ACC112 (cell line): Measurements from ENCODE around the gene CECR2.

Experiments
- H2AFZ ChIP-seq: fragments of 200-600 bp; sonication (generic); one replicate; pipeline ENCODE4 v1.6.0; 2017; ENCODE audit warnings: antibody characterized with exemption, low read length; ENCODE audit not compliant: unreplicated experiment
- H3K27ac ChIP-seq: fragments of 200-600 bp; sonication (generic); 2 replicates; pipeline ENCODE4 v1.5.1; 2014; ENCODE audit warnings: low read depth, mild to moderate bottlenecking, antibody characterized with exemption, low read length, moderate library complexity
- H3K27me3 ChIP-seq: fragments of 200-600 bp; sonication (generic); 2 replicates; pipeline ENCODE4 v1.6.1; 2014; ENCODE audit warnings: mild to moderate bottlenecking, antibody characterized with exemption, low read length, moderate library complexity, mixed read lengths; ENCODE audit not compliant: insufficient read depth
- H3K36me3 ChIP-seq: fragments of 200-600 bp; sonication (generic); 2 replicates; pipeline ENCODE4 v1.6.1; 2016; ENCODE audit warnings: mild to moderate bottlenecking, antibody characterized with exemption, low read length, moderate library complexity, mixed read lengths; ENCODE audit not compliant: insufficient read depth
- H3K4me1 ChIP-seq: fragments of 200-600 bp; sonication (generic); one replicate; pipeline ENCODE4 v1.6.1; 2016; ENCODE audit warnings: low read length, mixed read lengths; ENCODE audit not compliant: insufficient read depth, unreplicated experiment, control insufficient read depth
- H3K4me3 ChIP-seq: fragments of 200-600 bp; sonication (generic); 2 replicates; pipeline ENCODE4 v1.5.1; 2014; ENCODE audit warnings: mild to moderate bottlenecking, low read depth, low read length
- H3K79me2 ChIP-seq: fragments of 200-600 bp; sonication (generic); one replicate; pipeline ENCODE4 v1.6.0; 2016; ENCODE audit warnings: low read length; ENCODE audit not compliant: control insufficient read depth, unreplicated experiment, insufficient read depth

Gene CECR2

GRCh38 chr22:17369439-17370025 lies at the start of gene CECR2:
CECR2 (plus strand) TSS chr22:17369460; CDS start chr22:17369784, 324 bp downstream.
- H3K36me3 ChIP-seq = no peaks in the 10 kb centered on the region
- H3K27me3 ChIP-seq = peaks cover 46% of the 10 kb centered on the region
- peak within 1 kb of the TSS; percentile 69 for H3K4me3 ChIP-seq
- peak within 1 kb of the TSS; percentile 22 for H2AFZ ChIP-seq
- no peak within 1 kb of the TSS for H3K27ac ChIP-seq
- H3K79me2 ChIP-seq = no peaks in the 10 kb centered on the region
- H3K4me1 ChIP-seq = no peaks in the 10 kb centered on the region

- peaks cover 12% of the 10 kb centered on the region; the same call in 1 of the 2 replicates for H3K27me3 ChIP-seq
- no peaks in the 10 kb centered on the region for H3K36me3 ChIP-seq
- H3K79me2 ChIP-seq = no peaks in the 10 kb centered on the region
- H3K4me3 ChIP-seq = no peak overlapping the region
- H3K4me1 ChIP-seq = no peaks in the 10 kb centered on the region
- no peak overlapping the region for H2AFZ ChIP-seq
- H3K27ac ChIP-seq = no peak overlapping the region
Observed at GRCh38 chr22:17319546-17319945, 49.7 kb upstream of the CECR2 start.

GRCh38 chr22:17322511-17322910 lies 46.7 kb upstream of the CECR2 start:
- H3K27me3 ChIP-seq = 0 out of 2 replicates have a peak, but pooled peaks cover 3% of the 10 kb centered on the region
- no peaks in the 10 kb centered on the region for H3K36me3 ChIP-seq
- no peak overlapping the region for H3K4me3 ChIP-seq
- H3K27ac ChIP-seq = no peak overlapping the region
- no peak overlapping the region for H2AFZ ChIP-seq
- no peaks in the 10 kb centered on the region for H3K4me1 ChIP-seq
- H3K79me2 ChIP-seq = no peaks in the 10 kb centered on the region

- Histone ChIP-seq H3K36me3 (no peaks in the 10 kb centered on the region), H3K4me1 (no peaks in the 10 kb centered on the region), H3K4me3 (no peak overlapping the region), H3K79me2 (no peaks in the 10 kb centered on the region), H3K27ac (no peak overlapping the region), H2AFZ (no peak overlapping the region), H3K27me3 (no peaks in the 10 kb centered on the region)
Observed at GRCh38 chr22:17331690-17332089, 37.6 kb upstream of the CECR2 start.

GRCh38 chr22:17332109-17332800 lies 37.0 kb upstream of the CECR2 start:
- Histone ChIP-seq H3K4me3 (no peak overlapping the region), H2AFZ (no peak overlapping the region), H3K4me1 (no peaks in the 10 kb centered on the region), H3K27me3 (peaks cover 5% of the 10 kb centered on the region; the same call in 1 of the 2 replicates), H3K79me2 (no peaks in the 10 kb centered on the region), H3K27ac (no peak overlapping the region), H3K36me3 (no peaks in the 10 kb centered on the region)

- H3K27me3 ChIP-seq = peaks cover 23% of the 10 kb centered on the region
- no peak overlapping the region for H2AFZ ChIP-seq
- H3K4me3 ChIP-seq = no peak overlapping the region
- no peak overlapping the region for H3K27ac ChIP-seq
- no peaks in the 10 kb centered on the region for H3K79me2 ChIP-seq
- no peaks in the 10 kb centered on the region for H3K36me3 ChIP-seq
- H3K4me1 ChIP-seq = no peaks in the 10 kb centered on the region
Observed at GRCh38 chr22:17334059-17334458, 35.2 kb upstream of the CECR2 start.

GRCh38 chr22:17334983-17335382 lies 34.3 kb upstream of the CECR2 start:
- no peaks in the 10 kb centered on the region for H3K4me1 ChIP-seq
- H3K79me2 ChIP-seq = no peaks in the 10 kb centered on the region
- H3K36me3 ChIP-seq = no peaks in the 10 kb centered on the region
- H3K27me3 ChIP-seq = peaks cover 31% of the 10 kb centered on the region
- no peak overlapping the region for H2AFZ ChIP-seq
- no peak overlapping the region for H3K27ac ChIP-seq
- H3K4me3 ChIP-seq = no peak overlapping the region

GRCh38 chr22:17336061-17336460 lies 33.2 kb upstream of the CECR2 start:
- H3K27ac ChIP-seq = no peak overlapping the region
- no peaks in the 10 kb centered on the region for H3K4me1 ChIP-seq
- H3K4me3 ChIP-seq = no peak overlapping the region
- H3K79me2 ChIP-seq = no peaks in the 10 kb centered on the region
- peaks cover 31% of the 10 kb centered on the region for H3K27me3 ChIP-seq
- H3K36me3 ChIP-seq = no peaks in the 10 kb centered on the region
- H2AFZ ChIP-seq = no peak overlapping the region

- no peak overlapping the region for H3K27ac ChIP-seq
Observed at GRCh38 chr22:17337639-17338038, 31.6 kb upstream of the CECR2 start.

GRCh38 chr22:17339095-17339693 lies 30.1 kb upstream of the CECR2 start:
- Histone ChIP-seq H3K36me3 (no peaks in the 10 kb centered on the region), H2AFZ (no peak overlapping the region), H3K27me3 (peaks cover 31% of the 10 kb centered on the region), H3K27ac (no peak overlapping the region), H3K79me2 (no peaks in the 10 kb centered on the region), H3K4me3 (no peak overlapping the region), H3K4me1 (no peaks in the 10 kb centered on the region)

More at GRCh38 chr22:17337639-17338038, 31.6 kb upstream of the CECR2 start:
- Histone ChIP-seq H3K27me3 (peaks cover 31% of the 10 kb centered on the region), H3K36me3 (no peaks in the 10 kb centered on the region), H2AFZ (no peak overlapping the region), H3K4me1 (no peaks in the 10 kb centered on the region), H3K79me2 (no peaks in the 10 kb centered on the region), H3K4me3 (no peak overlapping the region)

GRCh38 chr22:17342361-17342760 lies 26.9 kb upstream of the CECR2 start:
- Histone ChIP-seq H3K4me1 (no peaks in the 10 kb centered on the region), H3K27me3 (peaks cover 24% of the 10 kb centered on the region), H3K36me3 (no peaks in the 10 kb centered on the region), H3K4me3 (no peak overlapping the region), H2AFZ (no peak overlapping the region), H3K79me2 (no peaks in the 10 kb centered on the region), H3K27ac (no peak overlapping the region)
